Measurements from ENCODE around the gene MACROD2. TPM values are rescaled to one million over a fixed set of nuclear protein-coding genes. Genes with fewer than 3 reads are reported as not detected.

Gene MACROD2
- total RNA-seq, 4 donors from 2014 or later: 12.6 to 60.3 (median 18.9) TPM

- WGBS: 31% methylated on average over 4 of the region's 4 CpGs
Measured at GRCh38 chr20:15789079-15789478, 1793.8 kb downstream of the MACROD2 start.

GRCh38 chr20:15792855-15793254 is 1797.5 kb downstream of the MACROD2 start:
- no peak for DNase-seq (ENCODE audit: low spot score in 2 of 2)
- TF ChIP-seq POLR2AphosphoS5 (IDR thresholded peaks at IDR 0.05): no peak
- no peak for TF ChIP-seq EP300 (IDR thresholded peaks at IDR 0.05)
- TF ChIP-seq POLR2A (IDR thresholded peaks at IDR 0.05): no peak
- TF ChIP-seq CTCF (IDR thresholded peaks at IDR 0.05): no peak
- Histone ChIP-seq H3K36me3 (no peaks in the 10 kb centered on the region), H3K27me3 (no peaks in the 10 kb centered on the region), H3K9me3 (no peaks in the 10 kb centered on the region), H3K4me3 (no peak overlapping the region), H3K4me1 (no peaks in the 10 kb centered on the region), H3K27ac (no peak overlapping the region)
- 93% methylated on average over 7 of the region's 7 CpGs for WGBS

More at GRCh38 chr20:15789079-15789478, 1793.8 kb downstream of the MACROD2 start:
- H3K27me3 ChIP-seq: no peaks in the 10 kb centered on the region
- no peak overlapping the region for H3K27ac ChIP-seq
- no peak for TF ChIP-seq POLR2A (IDR thresholded peaks at IDR 0.05)
- H3K4me3 ChIP-seq: no peak overlapping the region
- DNase-seq (ENCODE audit: low spot score in 2 of 2): no peak
- H3K9me3 ChIP-seq: no peaks in the 10 kb centered on the region
- H3K36me3 ChIP-seq: no peaks in the 10 kb centered on the region
- no peaks in the 10 kb centered on the region for H3K4me1 ChIP-seq

GRCh38 chr20:15794409-15794808 is 1799.1 kb downstream of the MACROD2 start:
- no peaks in the 10 kb centered on the region for H3K36me3 ChIP-seq
- H3K9me3 ChIP-seq: no peaks in the 10 kb centered on the region
- no peak overlapping the region for H3K27ac ChIP-seq
- no peaks in the 10 kb centered on the region for H3K4me1 ChIP-seq
- WGBS: 91% methylated on average over 5 of the region's 5 CpGs
- no peak for TF ChIP-seq POLR2A (IDR thresholded peaks at IDR 0.05)
- TF ChIP-seq EP300 (IDR thresholded peaks at IDR 0.05): no peak
- no peak for TF ChIP-seq CTCF (IDR thresholded peaks at IDR 0.05)
- no peak overlapping the region for H3K4me3 ChIP-seq
- no peak for DNase-seq (ENCODE audit: low spot score in 2 of 2)
- no peaks in the 10 kb centered on the region for H3K27me3 ChIP-seq

GRCh38 chr20:15795305-15796019 is 1800.1 kb downstream of the MACROD2 start:
- 85% methylated on average over 10 of the region's 10 CpGs for WGBS
- TF ChIP-seq CTCF (IDR thresholded peaks at IDR 0.05): no peak
- no peak for TF ChIP-seq POLR2AphosphoS5 (IDR thresholded peaks at IDR 0.05)
- no peak for TF ChIP-seq POLR2A (IDR thresholded peaks at IDR 0.05)
- TF ChIP-seq EP300 (IDR thresholded peaks at IDR 0.05): no peak

GRCh38 chr20:15799871-15800270 is 1804.6 kb downstream of the MACROD2 start:
- TF ChIP-seq CTCF (IDR thresholded peaks at IDR 0.05) (no peak), POLR2AphosphoS5 (IDR thresholded peaks at IDR 0.05) (no peak), POLR2A (IDR thresholded peaks at IDR 0.05) (no peak), EP300 (IDR thresholded peaks at IDR 0.05) (no peak)
- 41% methylated on average over 2 of the region's 2 CpGs for WGBS

More at GRCh38 chr20:15795305-15796019, 1800.1 kb downstream of the MACROD2 start:
- H3K36me3 ChIP-seq: no peaks in the 10 kb centered on the region
- no peaks in the 10 kb centered on the region for H3K9me3 ChIP-seq
- H3K4me3 ChIP-seq: no peak overlapping the region
- no peaks in the 10 kb centered on the region for H3K27me3 ChIP-seq
- no peaks in the 10 kb centered on the region for H3K4me1 ChIP-seq
- H3K27ac ChIP-seq: no peak overlapping the region
- no peak for DNase-seq (ENCODE audit: low spot score in 2 of 2)

More at GRCh38 chr20:15799871-15800270, 1804.6 kb downstream of the MACROD2 start:
- no peak for DNase-seq (ENCODE audit: low spot score in 2 of 2)
- H3K4me1 ChIP-seq: no peaks in the 10 kb centered on the region
- H3K4me3 ChIP-seq: no peak overlapping the region
- no peak overlapping the region for H3K27ac ChIP-seq
- no peaks in the 10 kb centered on the region for H3K27me3 ChIP-seq
- no peaks in the 10 kb centered on the region for H3K9me3 ChIP-seq
- H3K36me3 ChIP-seq: no peaks in the 10 kb centered on the region

All from suprapubic skin (tissue), 4 donors.